HepG2 (cell line): ENCODE data around the gene PPA2. TPM values are rescaled to one million over a fixed set of nuclear protein-coding genes. Genes with fewer than 3 reads are reported as not detected.

Source experiments
- ATAC-seq: fragments of 200-7000 bp; cut with Tn5 transposase; 3 replicates; pipeline ENCODE4 v1.9.1; 2020; ENCODE audit warnings: mild to moderate bottlenecking, moderate library complexity
- BruUV-seq: library from RNA; stranded (reverse); fragments of 400-500 nt; replicated peaks from 2 replicates; lab custom pipeline; 2021; lab: Mats Ljungman, UMichigan
- CTCF ChIA-PET: fragments of 300-600 bp; formaldehyde crosslinking; extraction: SDS; loops from one replicate; lab custom pipeline; 2021; ENCODE audit warnings: low total read pairs, inconsistent platforms, low intra/inter-chr PET ratio; lab: Yijun Ruan, JAX
- POLR2A ChIA-PET: fragments of 350-600 bp; sonication (Branson Sonifier 250); formaldehyde crosslinking; loops from one replicate; lab custom pipeline; 2020; ENCODE audit warnings: antibody characterized with exemption, inconsistent platforms; lab: Yijun Ruan, JAX
- DNase-seq: peaks from one replicate; pipeline ENCODE4 v3.0.0-alpha.2; 2015; ENCODE audit warnings: low spot score
- FAIRE-seq: peaks from 3 replicates; lab custom pipeline; 2011; peaks lifted over from hg19 to GRCh38; lab: Jason Lieb, UNC
- H2AFZ ChIP-seq: one replicate; pipeline ENCODE4 v1.6.1; 2011; ENCODE audit warnings: low read length, inconsistent platforms
- H3K27ac ChIP-seq: fragments of 300-600 bp; 3 replicates; pipeline ENCODE4 v1.8.0; 2011; ENCODE audit warnings: mixed run types, mild to moderate bottlenecking, mixed read lengths, low read length, inconsistent platforms; ENCODE audit not compliant: insufficient read depth; ENCODE audit errors: extremely low read length
- H3K27me3 ChIP-seq, 2 experiments: fragments of 200-600 bp in 1 of 2; 2 replicates in 1 of 2; 3 replicates in 1 of 2; pipeline versions ENCODE4 v1.6.0 to v1.8.0; 2011; ENCODE audit warnings: low read length in 2 of 2, mild to moderate bottlenecking in 2 of 2, moderate library complexity in 2 of 2, inconsistent platforms in 1 of 2; ENCODE audit not compliant: insufficient read depth in 2 of 2, control insufficient read depth in 1 of 2
- H3K36me3 ChIP-seq, 2 experiments: fragments of 200-600 bp in 1 of 2; replicated peaks in 1 of 2; 2 replicates in 1 of 2; 3 replicates in 1 of 2; pipeline versions ENCODE4 v1.5.1 to v1.8.0; 2011; ENCODE audit warnings: low read length in 2 of 2, inconsistent platforms in 1 of 2; ENCODE audit not compliant: insufficient read depth in 2 of 2, control insufficient read depth in 1 of 2
- H3K4me1 ChIP-seq: 2 replicates; pipeline ENCODE4 v1.5.1; 2012; ENCODE audit warnings: low read length, inconsistent platforms; ENCODE audit not compliant: insufficient read depth
- H3K4me2 ChIP-seq: 2 replicates; pipeline ENCODE4 v1.6.0; 2011; ENCODE audit warnings: low read depth, low read length, inconsistent platforms
- H3K4me3 ChIP-seq, 3 experiments: fragments of 200-600 bp in 1 of 3; sonication (generic), shearing (Covaris generic) in 1 of 3; replicated peaks in 1 of 3; 2 replicates each; pipeline ENCODE4 v1.5.1; 2011 to 2016; ENCODE audit warnings: low read length in 3 of 3, inconsistent platforms in 2 of 3, low read depth in 2 of 3, mild to moderate bottlenecking in 2 of 3, control low read depth in 1 of 3, mixed read lengths in 1 of 3; ENCODE audit not compliant: insufficient read depth in 1 of 3
- H3K79me2 ChIP-seq: one replicate; pipeline ENCODE4 v1.6.1; 2011; ENCODE audit warnings: low read length, inconsistent platforms; ENCODE audit not compliant: insufficient read depth
- H3K9ac ChIP-seq: 2 replicates; pipeline ENCODE4 v1.6.0; 2011; ENCODE audit warnings: mild to moderate bottlenecking, low read depth, low read length, inconsistent platforms; ENCODE audit not compliant: insufficient read depth
- H3K9me3 ChIP-seq: 2 replicates; pipeline ENCODE4 v1.5.1; 2012; ENCODE audit warnings: mild to moderate bottlenecking, low read length
- H4K20me1 ChIP-seq: 2 replicates; pipeline ENCODE4 v1.6.0; 2011; ENCODE audit warnings: inconsistent platforms, mild to moderate bottlenecking, low read length, moderate library complexity; ENCODE audit not compliant: insufficient read depth
- ARNT ChIP-seq: fragments of 450-650 bp; IDR thresholded peaks from 2 replicates; pipeline ENCODE4 v1.6.1; 2017
- CENPX ChIP-seq: sonication (generic); formaldehyde crosslinking; IDR thresholded peaks from 2 replicates; pipeline ENCODE4 v1.9.0; 2021; ENCODE audit warnings: mild to moderate bottlenecking, missing genetic modification reagents, moderate library complexity
- ELF3 ChIP-seq: IDR thresholded peaks from 2 replicates; pipeline ENCODE4 v1.6.1; 2016; ENCODE audit warnings: missing genetic modification reagents, missing compliant biosample characterization
- GZF1 ChIP-seq: sonication (generic); formaldehyde crosslinking; IDR thresholded peaks from 2 replicates; pipeline ENCODE4 v1.5.1; 2020; ENCODE audit warnings: mild to moderate bottlenecking, missing genetic modification reagents
- MEIS1 ChIP-seq: sonication (generic); formaldehyde crosslinking; IDR thresholded peaks from 2 replicates; pipeline ENCODE4 v1.9.0; 2021; ENCODE audit warnings: mild to moderate bottlenecking, missing genetic modification reagents, moderate library complexity, borderline replicate concordance
- MTA3 ChIP-seq: sonication (generic); formaldehyde crosslinking; IDR thresholded peaks from 2 replicates; pipeline ENCODE4 v1.4.0; 2020; ENCODE audit warnings: missing genetic modification reagents
- NFE2 ChIP-seq: sonication (generic); formaldehyde crosslinking; IDR thresholded peaks from 2 replicates; pipeline ENCODE4 v1.4.0; 2020; ENCODE audit warnings: missing genetic modification reagents
- NFE2L2 ChIP-seq: fragments of 150-350 bp; IDR thresholded peaks from 2 replicates; pipeline ENCODE4 v1.6.1; 2014; ENCODE audit warnings: low read length
- NPAS2 ChIP-seq: sonication (generic); formaldehyde crosslinking; IDR thresholded peaks from 2 replicates; pipeline ENCODE4 v1.8.0; 2022; ENCODE audit warnings: mild to moderate bottlenecking, missing genetic modification reagents, borderline replicate concordance
- SALL2 ChIP-seq: sonication (generic); formaldehyde crosslinking; IDR thresholded peaks from 2 replicates; pipeline ENCODE4 v1.8.1; 2023; ENCODE audit warnings: mild to moderate bottlenecking, missing genetic modification reagents, inconsistent platforms
- TAF1 ChIP-seq: sonication (generic); formaldehyde crosslinking; IDR thresholded peaks from 2 replicates; pipeline ENCODE4 v1.4.0; 2020; ENCODE audit warnings: missing genetic modification reagents
- ZNF317 ChIP-seq: sonication (generic); formaldehyde crosslinking; IDR thresholded peaks from 2 replicates; pipeline ENCODE4 v1.5.0; 2020; ENCODE audit warnings: mild to moderate bottlenecking, missing genetic modification reagents
- ZNF597 ChIP-seq: sonication (generic); formaldehyde crosslinking; IDR thresholded peaks from 2 replicates; pipeline ENCODE4 v1.5.0; 2020; ENCODE audit warnings: missing genetic modification reagents
- ZNF816 ChIP-seq: sonication (generic); formaldehyde crosslinking; IDR thresholded peaks from 2 replicates; pipeline ENCODE4 v1.8.0; 2022; ENCODE audit warnings: missing genetic modification reagents, mild to moderate bottlenecking, borderline replicate concordance
- ZNF879 ChIP-seq: sonication (generic); formaldehyde crosslinking; IDR thresholded peaks from 2 replicates; pipeline ENCODE4 v1.8.1; 2023; ENCODE audit warnings: missing genetic modification reagents
- WGBS: methylation state at CpG from one replicate; pipeline ENCODE4 v1.1.6; 2017; ENCODE audit warnings: low lambda C conversion rate; 5-methylcytosine and 5-hydroxymethylcytosine counted together
- in situ Hi-C: cut with HindIII; loops from 2 replicates; pipeline ENCODE4 v1.10.0; 2017; ENCODE audit warnings: low pct_unique_long_range_greater_than_20kb; ENCODE audit not compliant: extremely low pct_ligation_motif_present
- intact Hi-C: fragments of 100-400 bp; cut with micrococcal nuclease; formaldehyde crosslinking; loops from one replicate; pipeline ENCODE4 v1.10.0; 2022; ENCODE audit not compliant: unreplicated experiment
- polyA plus RNA-seq, 8 experiments: library from polyadenylated mRNA; depleted of rRNA in 3 of 8; stranded (reverse) in 7 of 8; unstranded in 1 of 8; fragments of >200 nt; fragmentation: Illumina TruSeq in 4 of 8; extraction: Trizol in 4 of 8; gene quantifications; 2 replicates each; pipeline versions ENCODE4 v1.2.1 to v1.2.3, GENCODE V29; 2011 to 2016; ENCODE audit warnings: low read depth in 4 of 8, missing spikeins in 1 of 8, mixed read lengths in 1 of 8; ENCODE audit not compliant: insufficient read depth in 1 of 8
- total RNA-seq, 5 experiments: library from RNA; depleted of rRNA; stranded (reverse); fragments of >200 nt; fragmentation: Illumina TruSeq; extraction: Trizol; gene quantifications; 2 replicates each; pipeline ENCODE4 v1.2.3, GENCODE V29; 2016; ENCODE audit warnings: low read depth in 1 of 5
- TF ChIP-seq, protein P1 (sequence below): sonication (generic); formaldehyde crosslinking; IDR thresholded peaks from 2 replicates; pipeline ENCODE4 v1.5.0; 2020; ENCODE audit warnings: missing genetic modification reagents

The PPA2 gene
- total and polyA plus RNA-seq, 2 of the 13 experiments (the other 11 are each of a cell fraction or from before 2014, with no cell fraction given): 44.2 to 70.6 TPM

- ChIA-PET CTCF (no interaction called here), POLR2A (no interaction called here)
- Histone ChIP-seq H4K20me1 (no peaks in the 10 kb centered on the region), H3K4me2 (no peak overlapping the region), H3K9me3 (peaks cover 13% of the 10 kb centered on the region), H3K36me3 (peaks cover 0 to 8% of the 10 kb centered on the region in 2 experiments; a peak in 2 of 5 replicates), H3K4me3 (no peak overlapping the region), H3K79me2 (no peaks in the 10 kb centered on the region), H3K27me3 (no peaks in the 10 kb centered on the region), H2AFZ (no peak overlapping the region), H3K27ac (no peak overlapping the region), H3K9ac (no peak overlapping the region), H3K4me1 (0 out of 2 replicates have a peak, but pooled peaks cover 5% of the 10 kb centered on the region)
- WGBS: 95% methylated on average over 1 of the region's 1 CpG
- FAIRE-seq: no peak
- no peak for ATAC-seq
- in situ Hi-C loops: no loop called here
- DNase-seq: no peak
- no peak for TF ChIP-seq NFE2 (CRISPR knock-in tag)
- TF ChIP-seq ZNF879 (CRISPR knock-in tag): no peak
- no peak for TF ChIP-seq SALL2 (CRISPR knock-in tag)
- TF ChIP-seq ELF3 (CRISPR knock-in tag): no peak
- TF ChIP-seq ZNF317 (CRISPR knock-in tag): no peak
- no peak for TF ChIP-seq MEIS1 (CRISPR knock-in tag)
- no peak for TF ChIP-seq ARNT
- TF ChIP-seq, protein P1, sequence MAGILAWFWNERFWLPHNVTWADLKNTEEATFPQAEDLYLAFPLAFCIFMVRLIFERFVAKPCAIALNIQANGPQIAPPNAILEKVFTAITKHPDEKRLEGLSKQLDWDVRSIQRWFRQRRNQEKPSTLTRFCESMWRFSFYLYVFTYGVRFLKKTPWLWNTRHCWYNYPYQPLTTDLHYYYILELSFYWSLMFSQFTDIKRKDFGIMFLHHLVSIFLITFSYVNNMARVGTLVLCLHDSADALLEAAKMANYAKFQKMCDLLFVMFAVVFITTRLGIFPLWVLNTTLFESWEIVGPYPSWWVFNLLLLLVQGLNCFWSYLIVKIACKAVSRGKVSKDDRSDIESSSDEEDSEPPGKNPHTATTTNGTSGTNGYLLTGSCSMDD (CRISPR knock-in tag): no peak
- no peak for TF ChIP-seq CENPX (CRISPR knock-in tag)
- intact Hi-C loops: no loop called here
- BruUV-seq: no TSS peak
These were observed 103.9 kb downstream of the PPA2 start for GRCh38 chr4:105369988-105370387.

DNA sequence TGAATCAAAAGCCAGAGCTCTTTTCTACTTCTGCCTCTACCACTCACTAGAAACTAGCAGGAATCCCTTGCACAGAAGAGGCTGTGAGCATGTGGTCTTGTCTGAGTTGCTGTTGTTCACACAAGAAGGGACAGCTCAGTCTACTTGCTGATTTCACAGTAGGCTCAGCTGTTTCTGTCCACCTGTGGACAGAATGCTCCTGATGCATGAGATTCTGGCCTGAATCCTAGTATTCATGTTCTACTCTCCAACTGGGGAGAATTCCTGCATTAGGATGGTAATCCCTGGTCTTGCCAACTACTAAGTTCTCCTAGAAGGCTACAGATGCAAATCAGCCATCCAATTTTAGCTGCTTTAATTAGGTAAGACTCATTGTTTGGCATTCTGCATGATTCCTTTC lies 112.8 kb downstream of the PPA2 start:
- H3K4me1 ChIP-seq: no peaks in the 10 kb centered on the region
- FAIRE-seq: no peak
- H2AFZ ChIP-seq: no peak overlapping the region
- H3K27me3 ChIP-seq: no peaks in the 10 kb centered on the region
- no peaks in the 10 kb centered on the region for H3K79me2 ChIP-seq
- BruUV-seq: no TSS peak
- H3K27ac ChIP-seq: no peak overlapping the region
- in situ Hi-C loops (no loop called here), intact Hi-C loops (no loop called here)
- no peaks in the 10 kb centered on the region for H4K20me1 ChIP-seq
- ChIA-PET POLR2A (no interaction called here), CTCF (no interaction called here)
- peaks cover 8% of the 10 kb centered on the region for H3K9me3 ChIP-seq
- no peak for DNase-seq
- no peak overlapping the region for H3K4me3 ChIP-seq
- ATAC-seq: no peak
- H3K4me2 ChIP-seq: no peak overlapping the region
- H3K9ac ChIP-seq: no peak overlapping the region
- 0 out of 5 replicates have a peak, but pooled peaks cover 0 to 3% of the 10 kb centered on the region in 2 experiments for H3K36me3 ChIP-seq
- TF ChIP-seq NFE2L2 (no peak), ZNF597 (no peak), ZNF816 (CRISPR knock-in tag) (no peak), TAF1 (CRISPR knock-in tag) (no peak), NPAS2 (CRISPR knock-in tag) (no peak), MTA3 (CRISPR knock-in tag) (no peak), GZF1 (CRISPR knock-in tag) (no peak)
